OCI-LY3 (cell line): Measurements from ENCODE around the gene PLBD2.

Experiments
- H2AFZ ChIP-seq: fragments of 200-600, 300-600 bp; shearing (Covaris generic); 2 replicates; pipeline ENCODE4 v1.6.0; 2014; ENCODE audit warnings: antibody characterized with exemption, low read depth, low read length
- H3K27ac ChIP-seq: fragments of 200-600, 300-600 bp; sonication (generic); 2 replicates; pipeline ENCODE4 v1.5.1; 2014; ENCODE audit warnings: mild to moderate bottlenecking, low read length, moderate library complexity, mixed read lengths
- H3K27me3 ChIP-seq: fragments of 200-600, 300-600 bp; sonication (generic); 2 replicates; pipeline ENCODE4 v1.6.1; 2014; ENCODE audit warnings: low read depth, low read length, mixed read lengths
- H3K36me3 ChIP-seq: fragments of 200-600, 300-600 bp; sonication (generic); replicated peaks from 2 replicates; pipeline ENCODE3; 2014; ENCODE audit warnings: low read depth, low read length, mixed read lengths
- H3K4me1 ChIP-seq: fragments of 300-600, 200-600 bp; sonication (generic); 2 replicates; pipeline ENCODE4 v1.6.1; 2014; ENCODE audit warnings: low read length, mixed read lengths
- H3K4me2 ChIP-seq: fragments of 200-600, 300-600 bp; sonication (generic); 2 replicates; pipeline ENCODE4 v1.6.1; 2014; ENCODE audit warnings: low read length, mixed read lengths
- H3K4me3 ChIP-seq: fragments of 300-600, 200-600 bp; sonication (generic); 2 replicates; pipeline ENCODE4 v1.5.1; 2014; ENCODE audit warnings: antibody characterized with exemption, mild to moderate bottlenecking, low read length, moderate library complexity
- H3K79me2 ChIP-seq: fragments of 300-600, 200-600 bp; shearing (Covaris generic); 2 replicates; pipeline ENCODE4 v1.6.1; 2014; ENCODE audit warnings: mild to moderate bottlenecking, low read length, mixed read lengths
- H3K9ac ChIP-seq: fragments of 300-600, 200-600 bp; shearing (Covaris generic); 2 replicates; pipeline ENCODE4 v1.6.0; 2014; ENCODE audit warnings: mild to moderate bottlenecking, low read length, moderate library complexity
- H3K9me3 ChIP-seq: fragments of 200-600, 300-600 bp; shearing (Covaris generic); 2 replicates; pipeline ENCODE4 v1.6.1; 2014; ENCODE audit warnings: low read length, mixed read lengths; ENCODE audit not compliant: insufficient read depth
- H4K20me1 ChIP-seq: fragments of 200-600, 300-600 bp; sonication (generic); 2 replicates; pipeline ENCODE4 v1.6.1; 2016; ENCODE audit warnings: low read length, mixed read lengths; ENCODE audit not compliant: insufficient read depth
- CTCF ChIP-seq: fragments of 200-600, 300-600 bp; sonication (generic); IDR thresholded peaks from 2 replicates; pipeline ENCODE4 v1.5.1; 2014; ENCODE audit warnings: antibody characterized with exemption, low read length, low read depth
- EZH2phosphoT487 ChIP-seq: fragments of 200-600 bp; shearing (Covaris generic); IDR thresholded peaks from 2 replicates; pipeline ENCODE4 v1.6.1; 2018; ENCODE audit warnings: antibody characterized with exemption, mixed run types, low read depth

The PLBD2 gene

GRCh38 chr12:113437729-113438100 is 79.3 kb downstream of the PLBD2 start:
- Histone ChIP-seq H3K4me2 (no peak overlapping the region), H3K79me2 (no peaks in the 10 kb centered on the region), H3K27ac (no peak overlapping the region), H4K20me1 (no peaks in the 10 kb centered on the region), H2AFZ (no peak overlapping the region), H3K9ac (no peak overlapping the region), H3K36me3 (no peaks in the 10 kb centered on the region), H3K4me3 (no peak overlapping the region), H3K9me3 (no peaks in the 10 kb centered on the region), H3K27me3 (peaks cover 60% of the 10 kb centered on the region), H3K4me1 (no peaks in the 10 kb centered on the region)
- TF ChIP-seq CTCF = no peak
- no peak for TF ChIP-seq EZH2phosphoT487

DNA sequence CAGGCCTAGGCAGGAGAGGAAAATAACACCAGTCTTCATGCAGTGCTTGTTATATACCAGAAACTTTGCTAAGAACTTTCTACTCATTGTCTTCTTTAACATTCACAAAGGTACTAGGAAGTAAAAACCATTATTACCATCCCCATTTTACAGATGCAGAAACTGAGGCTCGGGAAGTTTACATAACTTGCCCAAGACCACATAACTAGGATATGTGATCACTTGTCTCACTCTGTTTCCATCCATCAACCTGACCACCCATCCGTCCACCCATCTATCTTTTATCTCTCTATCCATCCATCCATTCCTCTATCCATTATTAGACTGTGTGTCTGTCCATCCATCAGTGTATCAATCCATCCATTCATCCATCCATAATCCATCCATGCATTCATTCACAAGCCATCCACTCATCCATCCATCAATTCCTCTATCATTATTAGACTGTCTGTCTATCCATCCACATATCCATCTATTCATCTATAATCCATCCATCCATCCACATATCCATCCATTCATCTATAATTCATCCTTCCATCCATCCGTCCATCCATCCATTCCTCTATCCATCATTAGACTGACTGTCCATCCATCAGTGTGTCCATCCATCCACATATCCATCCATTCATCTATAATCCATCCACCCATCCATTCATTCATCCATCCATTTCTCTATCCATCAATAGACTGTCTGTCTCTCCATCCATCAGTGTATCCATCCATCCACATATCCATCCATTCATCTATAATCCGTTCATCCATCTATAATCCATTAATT is 80.3 kb downstream of the PLBD2 start:
- H2AFZ ChIP-seq = no peak overlapping the region
- no peaks in the 10 kb centered on the region for H3K9me3 ChIP-seq
- H3K9ac ChIP-seq = no peak overlapping the region
- TF ChIP-seq CTCF (no peak), EZH2phosphoT487 (no peak)
- H3K79me2 ChIP-seq = no peaks in the 10 kb centered on the region
- H3K4me2 ChIP-seq = no peak overlapping the region
- H3K27me3 ChIP-seq = peaks cover 54% of the 10 kb centered on the region
- no peaks in the 10 kb centered on the region for H3K36me3 ChIP-seq
- no peak overlapping the region for H3K4me3 ChIP-seq
- H3K27ac ChIP-seq = no peak overlapping the region
- H4K20me1 ChIP-seq = no peaks in the 10 kb centered on the region
- H3K4me1 ChIP-seq = no peaks in the 10 kb centered on the region

DNA sequence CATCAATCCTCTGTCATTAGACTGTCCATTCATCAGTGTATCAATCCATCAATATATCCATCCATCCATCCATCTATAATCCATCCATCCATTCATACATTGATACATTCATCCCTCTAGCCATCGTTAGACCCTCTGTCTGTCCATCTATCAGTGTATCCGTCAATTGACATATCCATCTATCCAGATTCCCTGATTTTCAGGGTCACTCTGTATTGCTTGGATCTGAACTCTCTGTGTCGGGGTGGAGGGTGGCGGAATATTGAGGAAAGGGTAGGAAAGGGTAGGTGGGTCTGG is 80.9 kb downstream of the PLBD2 start:
- no peaks in the 10 kb centered on the region for H3K4me1 ChIP-seq
- TF ChIP-seq CTCF = no peak
- no peak for TF ChIP-seq EZH2phosphoT487
- no peak overlapping the region for H3K4me3 ChIP-seq
- no peaks in the 10 kb centered on the region for H3K9me3 ChIP-seq
- no peak overlapping the region for H3K27ac ChIP-seq
- H3K36me3 ChIP-seq = no peaks in the 10 kb centered on the region
- H3K27me3 ChIP-seq = peaks cover 54% of the 10 kb centered on the region
- H3K79me2 ChIP-seq = no peaks in the 10 kb centered on the region
- no peaks in the 10 kb centered on the region for H4K20me1 ChIP-seq
- no peak overlapping the region for H2AFZ ChIP-seq
- H3K4me2 ChIP-seq = no peak overlapping the region
- H3K9ac ChIP-seq = no peak overlapping the region

GRCh38 chr12:113439606-113440030 is 81.2 kb downstream of the PLBD2 start:
- no peak overlapping the region for H3K4me2 ChIP-seq
- no peak overlapping the region for H3K27ac ChIP-seq
- TF ChIP-seq CTCF (peak; percentile 91), EZH2phosphoT487 (no peak)
- no peaks in the 10 kb centered on the region for H4K20me1 ChIP-seq
- H3K4me1 ChIP-seq = no peaks in the 10 kb centered on the region
- no peaks in the 10 kb centered on the region for H3K36me3 ChIP-seq
- H3K27me3 ChIP-seq = peaks cover 54% of the 10 kb centered on the region
- H3K9me3 ChIP-seq = no peaks in the 10 kb centered on the region
- H3K9ac ChIP-seq = no peak overlapping the region
- no peak overlapping the region for H3K4me3 ChIP-seq
- H2AFZ ChIP-seq = no peak overlapping the region
- no peaks in the 10 kb centered on the region for H3K79me2 ChIP-seq
